Neutrophil (primary cell): Measurements from ENCODE around the gene COA7.

Source experiments
- H3K27ac ChIP-seq: fragments of 200-600 bp; sonication (generic); 2 replicates; pipeline ENCODE4 v1.5.1; 2016; ENCODE audit warnings: mild to moderate bottlenecking, moderate library complexity
- H3K27me3 ChIP-seq: fragments of 200-600 bp; sonication (generic); 2 replicates; pipeline ENCODE4 v1.6.0; 2016; ENCODE audit warnings: mild to moderate bottlenecking
- H3K36me3 ChIP-seq: fragments of 200-600 bp; sonication (generic); 2 replicates; pipeline ENCODE4 v1.5.1; 2017
- H3K4me1 ChIP-seq, 2 experiments: fragments of 200-600 bp in 1 of 2; sonication (generic) in 1 of 2; 1 replicate in 1 of 2; 2 replicates in 1 of 2; pipeline versions ENCODE4 v1.5.1 to v1.6.1; 2013 to 2016; ENCODE audit warnings: low read depth in 1 of 2, low read length in 1 of 2, mild to moderate bottlenecking in 1 of 2, moderate library complexity in 1 of 2; ENCODE audit not compliant: control insufficient read depth in 1 of 2, insufficient read depth in 1 of 2
- H3K4me3 ChIP-seq, 2 experiments: fragments of 200-600 bp in 1 of 2; sonication (generic) in 1 of 2; 1 replicate in 1 of 2; 2 replicates in 1 of 2; pipeline ENCODE4 v1.5.1; 2013 to 2016; ENCODE audit warnings: low read depth in 1 of 2, low read length in 1 of 2, mild to moderate bottlenecking in 1 of 2, moderate library complexity in 1 of 2
- H3K9me3 ChIP-seq: fragments of 200-600 bp; sonication (generic); 2 replicates; pipeline ENCODE4 v1.5.1; 2016
- CTCF ChIP-seq: fragments of 200-600 bp; sonication (generic); IDR thresholded peaks from 2 replicates; pipeline ENCODE4 v1.5.1; 2016; ENCODE audit warnings: antibody characterized with exemption

The COA7 gene

GRCh38 chr1:52707927-52708655 lies 9.9 kb upstream of the COA7 start:
- Histone ChIP-seq H3K27me3 (no peaks in the 10 kb centered on the region), H3K4me3 (peak overlapping the region; percentile 10 to 31), H3K27ac (peak overlapping the region; percentile 92), H3K36me3 (no peaks in the 10 kb centered on the region), H3K4me1 (peaks cover 49 to 60% of the 10 kb centered on the region in 2 experiments), H3K9me3 (no peaks in the 10 kb centered on the region)
- no peak for TF ChIP-seq CTCF

- Histone ChIP-seq H3K4me3 (peak overlapping the region; percentile 10 to 31), H3K4me1 (peaks cover 58 to 67% of the 10 kb centered on the region in 2 experiments), H3K27ac (peak overlapping the region; percentile 92), H3K9me3 (no peaks in the 10 kb centered on the region), H3K36me3 (no peaks in the 10 kb centered on the region), H3K27me3 (no peaks in the 10 kb centered on the region)
- TF ChIP-seq CTCF = no peak
These were observed 9.1 kb upstream of the COA7 start for GRCh38 chr1:52706941-52707926.

- no peaks in the 10 kb centered on the region for H3K36me3 ChIP-seq
- no peaks in the 10 kb centered on the region for H3K27me3 ChIP-seq
- peak overlapping the region in 1 of 2 experiments; percentile 4 for H3K4me3 ChIP-seq
- H3K9me3 ChIP-seq = no peaks in the 10 kb centered on the region
- TF ChIP-seq CTCF = no peak
- H3K27ac ChIP-seq = peak overlapping the region; percentile 92
- H3K4me1 ChIP-seq = peaks cover 59 to 68% of the 10 kb centered on the region in 2 experiments
These were observed 8.1 kb upstream of the COA7 start for GRCh38 chr1:52706136-52706670.

DNA sequence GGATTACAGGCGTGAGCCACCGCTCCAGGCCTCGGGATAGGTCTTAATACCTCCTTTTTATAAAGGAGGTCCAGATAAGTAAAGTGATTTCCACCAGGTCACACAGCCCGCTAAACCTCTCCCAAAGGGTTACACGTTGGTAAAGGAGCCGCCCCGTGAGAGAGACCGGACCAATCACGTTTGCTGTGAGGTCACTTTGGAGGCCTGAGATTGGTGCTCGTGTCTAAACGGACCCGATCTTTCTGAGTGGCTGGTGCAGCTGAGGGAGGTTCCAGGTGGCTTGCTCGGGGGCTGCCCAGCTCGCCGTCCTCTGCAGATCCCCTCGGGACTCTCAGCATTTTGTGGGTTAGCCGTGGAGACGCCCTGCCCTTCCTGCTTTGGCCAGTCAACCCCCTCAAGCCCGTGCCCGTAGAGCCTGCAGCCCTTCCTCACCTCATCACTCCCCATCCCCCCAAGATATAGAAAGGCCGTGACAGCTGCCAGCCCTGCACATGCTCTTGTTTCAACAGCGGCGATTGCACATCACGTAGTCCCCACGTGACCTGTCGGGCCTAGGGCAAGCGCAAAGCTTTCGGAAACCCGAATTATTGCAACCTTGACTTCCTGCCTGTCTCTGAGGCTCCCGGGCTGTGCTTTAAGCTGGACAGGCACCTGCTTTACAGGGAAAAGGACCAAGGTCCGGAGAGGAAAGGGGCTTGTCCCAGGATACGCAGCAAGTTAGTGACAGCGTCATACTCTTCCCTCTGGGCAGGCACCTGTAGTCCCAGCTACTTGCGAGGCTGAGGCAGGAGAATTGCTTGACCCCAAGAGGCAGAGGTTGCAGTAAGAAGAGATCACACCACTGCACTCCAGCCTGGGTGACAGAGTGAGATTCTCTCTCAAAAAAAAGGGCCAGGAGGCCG lies 5.0 kb upstream of the COA7 start:
- peak; percentile 25 for TF ChIP-seq CTCF
- peaks cover 60 to 68% of the 10 kb centered on the region in 2 experiments for H3K4me1 ChIP-seq
- no peaks in the 10 kb centered on the region for H3K36me3 ChIP-seq
- no peaks in the 10 kb centered on the region for H3K9me3 ChIP-seq
- H3K4me3 ChIP-seq = peak overlapping the region; percentile 66 to 80
- H3K27me3 ChIP-seq = no peaks in the 10 kb centered on the region
- peak overlapping the region; percentile 92 for H3K27ac ChIP-seq

- Histone ChIP-seq H3K4me3 (no peak overlapping the region), H3K9me3 (no peaks in the 10 kb centered on the region), H3K36me3 (no peaks in the 10 kb centered on the region), H3K4me1 (peaks cover 14 to 16% of the 10 kb centered on the region in 2 experiments), H3K27ac (no peak overlapping the region), H3K27me3 (no peaks in the 10 kb centered on the region)
- no peak for TF ChIP-seq CTCF
These were observed 2.5 kb downstream of the COA7 start for GRCh38 chr1:52695627-52696026.
